Activated CD4-positive, alpha-beta T cell treated with anti-CD3 and anti-CD28 coated beads, Interleukin-2, amount 50 U/mL, for 4 hours (primary cell): Measurements from ENCODE around the gene CD200R1.
"Not testable (repeated sequence)": the region's sequence is repeated elsewhere in the genome, so short reads cannot be mapped to it uniquely, and the experiment has no call there.

Experiments used
- DNase-seq, 2 experiments: peaks; one replicate each; pipeline ENCODE4 v3.0.0-alpha.2; 2020

Gene CD200R1

DNA sequence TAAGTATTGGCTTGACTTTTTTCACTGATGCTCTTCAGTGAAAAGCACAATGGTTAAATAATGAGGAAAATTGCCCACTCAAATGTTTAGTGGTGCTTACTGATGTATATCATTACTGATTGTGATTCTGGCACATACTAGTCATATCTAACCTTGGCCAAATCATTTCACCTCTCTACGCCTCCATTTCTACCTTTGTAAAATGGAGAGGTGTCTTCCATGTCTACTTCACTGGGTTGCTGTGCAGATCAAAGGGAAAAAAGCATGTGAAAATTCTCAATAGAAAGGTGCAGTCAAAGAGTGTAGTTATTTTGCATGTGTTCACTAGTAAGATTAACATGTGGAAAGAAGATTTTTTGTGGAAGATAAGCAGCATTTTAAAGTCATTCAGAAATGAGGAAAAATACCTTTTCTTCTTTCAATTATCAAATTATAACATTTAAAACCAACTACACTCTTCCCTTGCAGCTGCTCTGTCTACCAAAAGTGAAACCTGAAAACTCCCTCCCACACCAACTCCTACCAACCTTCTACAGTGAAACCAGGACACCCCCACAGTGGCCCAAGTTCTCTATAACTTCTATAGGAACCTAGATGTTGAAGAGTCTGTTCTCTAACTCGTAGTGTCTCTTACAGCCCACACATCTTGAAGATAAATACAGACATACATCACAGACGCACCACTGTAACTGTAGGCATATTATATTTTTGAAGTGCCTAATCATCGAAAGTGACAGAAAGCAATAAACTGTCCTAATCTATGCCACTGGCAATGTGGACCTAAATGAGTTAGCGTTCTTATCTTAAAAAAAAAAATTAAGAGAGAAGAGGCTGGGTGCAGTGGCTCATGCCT is 1.4 kb downstream of the CD200R1 start:
- DNase-seq = peak; percentile 51 to 55

- no peak for DNase-seq
These were observed 2.7 kb downstream of the CD200R1 start for GRCh38 chr3:112972158-112972557.

DNA sequence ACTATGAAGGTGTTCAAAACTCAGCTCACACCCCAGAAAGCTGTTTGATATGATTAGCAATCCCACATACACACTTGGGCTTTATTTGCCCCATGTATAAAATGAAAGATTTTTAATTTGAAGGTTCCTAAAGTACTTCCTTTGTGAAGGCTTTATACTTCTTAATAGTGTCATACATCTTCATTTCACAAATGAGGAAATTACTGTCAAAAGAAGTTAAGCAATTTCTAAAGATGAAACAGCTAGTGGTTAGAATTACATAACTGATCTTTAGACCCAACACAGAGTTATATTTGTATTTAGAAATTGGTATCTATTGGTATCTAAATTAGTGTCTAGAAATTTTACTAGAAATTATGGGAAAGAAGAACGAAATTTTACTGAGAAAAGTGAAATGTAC is 7.1 kb downstream of the CD200R1 start:
- DNase-seq = no peak

DNA sequence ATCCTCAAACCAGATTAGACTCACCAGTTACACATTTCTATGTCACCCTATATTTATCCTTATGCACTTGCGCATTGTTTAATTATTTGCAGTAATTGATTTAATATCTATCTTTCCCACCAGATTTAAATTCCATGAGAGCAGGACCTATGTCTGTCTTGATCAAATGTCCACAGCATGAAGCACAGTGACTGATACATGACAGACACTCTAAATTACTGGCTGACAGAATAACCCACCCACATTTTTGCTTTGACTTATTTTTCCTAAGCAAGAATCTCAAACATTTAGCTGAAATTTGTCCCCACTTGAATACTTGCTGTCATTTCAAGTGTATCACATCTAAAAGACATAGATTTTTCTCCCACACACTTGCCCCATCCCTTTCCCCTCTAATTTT is 7.5 kb downstream of the CD200R1 start:
- no peak for DNase-seq

DNA sequence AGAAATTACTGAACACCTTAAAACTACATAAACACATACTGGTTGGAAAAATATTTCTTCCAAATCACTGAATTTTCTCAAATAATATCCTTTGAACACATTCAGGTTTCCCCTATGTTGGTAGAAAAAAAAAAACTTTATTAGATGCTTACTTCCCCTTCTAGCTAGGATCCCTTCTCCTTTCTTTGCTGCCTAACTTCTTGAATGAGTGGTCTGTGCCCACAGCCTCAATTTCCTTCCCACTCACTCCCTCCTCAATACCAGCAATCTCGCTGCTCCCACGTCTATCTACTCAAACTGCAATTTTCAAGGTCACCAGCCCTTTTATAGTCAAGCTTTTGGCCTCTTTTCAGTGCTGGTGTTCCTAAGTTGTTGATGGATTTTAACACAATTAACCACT is 8.3 kb downstream of the CD200R1 start:
- DNase-seq = no peak

DNA sequence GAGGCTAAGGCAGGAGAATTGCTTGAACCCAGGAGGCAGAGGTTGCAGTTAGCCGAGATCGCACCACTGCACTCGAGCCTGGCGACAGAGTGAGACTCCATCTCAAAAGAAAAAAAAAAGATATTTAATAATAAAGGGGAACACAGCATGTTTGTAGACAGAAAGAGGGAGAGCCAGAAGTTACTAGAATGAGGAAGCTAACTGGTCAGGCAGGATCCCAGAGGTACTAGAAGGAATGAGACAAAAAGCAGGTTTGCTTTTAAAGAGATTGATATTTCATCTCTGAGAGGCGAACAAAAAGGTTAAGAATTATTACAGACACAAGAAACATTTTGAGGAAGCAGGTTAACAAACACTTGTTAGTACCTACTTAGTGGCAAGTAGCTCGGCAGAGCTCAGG is 9.2 kb downstream of the CD200R1 start:
- no peak for DNase-seq

GRCh38 chr3:112963683-112964082 is 11.2 kb downstream of the CD200R1 start:
- no peak for DNase-seq

DNA sequence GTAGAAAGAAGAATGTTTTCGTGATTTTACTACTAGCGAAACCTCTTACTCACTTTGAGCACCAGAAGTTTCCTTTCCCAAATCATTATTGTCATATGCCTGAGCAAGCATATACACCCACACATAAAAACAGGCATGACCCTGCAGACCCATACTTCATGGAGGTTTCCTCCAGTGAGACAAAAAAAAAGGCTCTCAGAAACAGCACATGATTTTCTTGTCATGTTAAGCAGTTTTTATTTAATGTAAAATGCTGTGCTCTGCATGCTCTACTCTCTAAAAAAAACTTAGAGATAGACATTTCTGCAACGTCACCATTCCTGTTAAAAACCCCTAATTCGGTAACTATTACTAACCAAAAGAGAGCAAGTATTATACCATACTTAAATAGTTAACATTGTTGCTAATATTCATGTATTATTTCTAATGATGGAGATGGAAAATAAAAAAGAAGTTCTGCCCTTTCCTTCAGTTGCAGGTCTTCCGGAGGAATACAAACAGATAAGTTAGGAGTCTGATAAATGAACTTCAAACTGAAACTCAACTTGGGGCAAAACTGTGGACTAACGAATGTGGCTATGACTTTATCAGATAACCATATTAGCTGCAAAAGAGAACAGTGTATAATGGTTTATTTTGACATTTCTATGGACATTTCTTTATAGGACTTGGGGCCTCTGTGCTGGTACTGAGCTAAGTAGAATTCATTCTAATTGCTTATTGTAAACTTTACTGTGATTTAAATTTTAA is 15.9 kb downstream of the CD200R1 start:
- DNase-seq = no peak

GRCh38 chr3:112956351-112956750 is 18.6 kb downstream of the CD200R1 start:
- no peak for DNase-seq

GRCh38 chr3:112948346-112948838 is 26.5 kb downstream of the CD200R1 start:
- DNase-seq = no peak

DNA sequence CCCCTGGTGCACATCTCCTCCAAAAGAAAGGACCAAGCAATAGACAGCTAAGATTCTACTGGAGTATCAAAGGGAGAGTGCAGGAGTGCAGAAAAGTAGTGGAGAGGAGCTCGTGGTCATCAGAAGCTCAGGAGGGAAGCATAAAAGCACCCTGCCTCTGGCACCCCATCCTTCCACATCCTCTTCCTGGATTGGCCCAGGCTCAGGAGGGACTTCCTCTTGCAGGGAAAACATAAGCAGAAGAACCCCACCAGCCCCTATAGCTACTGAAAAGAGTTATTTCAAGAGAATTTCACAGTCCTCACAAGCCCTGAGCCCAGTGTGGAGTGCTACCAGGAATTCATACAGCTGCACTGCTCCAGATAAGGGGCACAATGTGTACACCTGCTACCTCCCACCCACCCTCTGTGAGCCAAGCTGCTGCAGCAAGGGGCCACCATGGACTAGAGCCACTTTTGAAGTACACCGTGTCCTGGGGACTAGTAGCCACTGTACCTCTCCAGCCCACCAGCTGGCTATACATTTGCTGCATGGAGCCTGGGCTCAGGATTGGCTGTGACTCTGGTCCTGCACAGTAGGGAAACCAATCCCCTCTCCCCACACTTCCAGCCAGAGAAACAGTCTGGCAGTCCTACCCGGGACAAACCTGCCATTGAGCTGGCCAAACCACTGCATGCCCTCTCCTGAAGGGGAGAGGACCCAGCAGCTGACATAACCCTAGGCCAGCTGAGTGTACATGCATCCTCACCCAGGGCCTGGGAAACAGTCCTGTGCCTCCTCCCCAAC is 43.0 kb downstream of the CD200R1 start:
- DNase-seq = no peak

- DNase-seq = no peak
These were observed 44.1 kb downstream of the CD200R1 start for GRCh38 chr3:112930771-112931170.

GRCh38 chr3:112925969-112926368 is 48.9 kb downstream of the CD200R1 start:
- DNase-seq = no peak

GRCh38 chr3:112925560-112925959 is 49.3 kb downstream of the CD200R1 start:
- DNase-seq = no peak

GRCh38 chr3:112919541-112919940 is 55.4 kb downstream of the CD200R1 start:
- not testable (repeated sequence) for DNase-seq

- no peak for DNase-seq
These were observed 66.7 kb downstream of the CD200R1 start for GRCh38 chr3:112908252-112908651.

- no peak for DNase-seq
These were observed 70.1 kb downstream of the CD200R1 start for GRCh38 chr3:112904786-112905185.

DNA sequence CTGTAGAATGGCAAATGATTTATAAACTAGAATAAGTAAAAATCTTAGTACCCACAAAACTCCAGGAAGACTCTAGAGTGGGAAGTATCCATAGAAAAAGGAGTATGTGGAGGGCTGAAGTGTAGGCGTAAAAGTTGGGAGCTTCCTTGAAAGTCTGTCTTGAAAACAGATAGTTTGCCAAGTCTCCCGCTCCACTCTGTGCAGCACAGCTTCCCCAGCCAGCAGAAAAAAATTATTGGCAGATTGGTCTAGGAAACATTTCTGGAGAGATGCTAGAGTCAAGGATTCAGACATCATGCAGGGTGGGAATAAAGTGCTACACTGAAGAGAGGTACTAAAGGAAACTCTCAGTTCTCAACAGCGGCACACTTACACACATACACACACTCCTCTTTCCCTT is 74.8 kb downstream of the CD200R1 start:
- DNase-seq = no peak

GRCh38 chr3:112897791-112898190 is 77.1 kb downstream of the CD200R1 start:
- no peak for DNase-seq

DNA sequence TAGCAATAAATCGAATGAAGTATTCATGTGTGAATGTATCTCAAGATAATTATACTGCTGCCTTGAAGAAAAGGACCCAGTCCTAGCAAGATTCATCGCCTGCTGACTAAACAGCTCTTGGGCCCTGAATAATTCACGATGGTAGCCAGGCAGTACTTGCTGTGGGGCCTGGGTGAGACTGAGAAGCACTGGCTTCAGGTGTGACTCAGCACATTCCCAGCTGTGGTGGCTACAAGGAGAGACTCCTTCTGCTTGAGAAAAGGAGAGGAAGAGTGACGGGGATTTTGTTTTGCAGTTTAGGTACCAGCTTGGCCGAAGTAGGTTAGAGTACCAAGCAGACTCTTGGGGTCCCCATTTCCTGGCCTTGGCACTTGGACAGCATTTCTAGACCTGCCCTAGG is 80.6 kb downstream of the CD200R1 start:
- DNase-seq = no peak

- DNase-seq = no peak
These were observed 85.5 kb downstream of the CD200R1 start for GRCh38 chr3:112889357-112889756.

- DNase-seq = no peak
These were observed 86.4 kb downstream of the CD200R1 start for GRCh38 chr3:112888381-112889085.
